GM10266 (cell line): ENCODE measurements around the gene CDKL2.

Experiments
- DNase-seq: peaks from one replicate; pipeline ENCODE4 v3.0.0; 2012; ENCODE audit errors: extremely low spot score
- TF ChIP-seq, protein P1 (sequence below): IDR thresholded peaks from 2 replicates; pipeline ENCODE4 v1.5.1; 2012; ENCODE audit warnings: mild to moderate bottlenecking, low read depth; ENCODE audit not compliant: control insufficient read depth, insufficient read depth; ENCODE audit errors: missing control alignments

CDKL2 gene

DNA sequence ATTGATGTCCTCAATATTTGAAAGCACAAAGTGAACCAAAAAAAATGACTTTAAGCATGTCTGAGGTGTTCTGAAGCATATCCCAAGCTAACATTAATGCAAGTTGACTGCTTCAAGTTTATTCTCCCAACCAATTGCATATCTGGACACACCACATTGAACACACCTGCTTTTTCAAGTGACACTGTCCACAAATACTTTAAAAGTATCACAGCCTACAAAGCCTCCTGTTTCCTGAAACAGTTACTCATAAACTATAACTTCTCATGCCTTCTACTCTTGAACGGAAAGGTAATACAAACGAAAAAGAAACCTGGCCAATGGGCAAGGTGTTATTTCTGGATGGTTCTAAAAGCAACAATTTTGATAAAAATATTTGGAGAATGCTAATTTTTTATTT, 1.1 kb downstream of the CDKL2 start:
- no peak for DNase-seq
- TF ChIP-seq, protein P1, sequence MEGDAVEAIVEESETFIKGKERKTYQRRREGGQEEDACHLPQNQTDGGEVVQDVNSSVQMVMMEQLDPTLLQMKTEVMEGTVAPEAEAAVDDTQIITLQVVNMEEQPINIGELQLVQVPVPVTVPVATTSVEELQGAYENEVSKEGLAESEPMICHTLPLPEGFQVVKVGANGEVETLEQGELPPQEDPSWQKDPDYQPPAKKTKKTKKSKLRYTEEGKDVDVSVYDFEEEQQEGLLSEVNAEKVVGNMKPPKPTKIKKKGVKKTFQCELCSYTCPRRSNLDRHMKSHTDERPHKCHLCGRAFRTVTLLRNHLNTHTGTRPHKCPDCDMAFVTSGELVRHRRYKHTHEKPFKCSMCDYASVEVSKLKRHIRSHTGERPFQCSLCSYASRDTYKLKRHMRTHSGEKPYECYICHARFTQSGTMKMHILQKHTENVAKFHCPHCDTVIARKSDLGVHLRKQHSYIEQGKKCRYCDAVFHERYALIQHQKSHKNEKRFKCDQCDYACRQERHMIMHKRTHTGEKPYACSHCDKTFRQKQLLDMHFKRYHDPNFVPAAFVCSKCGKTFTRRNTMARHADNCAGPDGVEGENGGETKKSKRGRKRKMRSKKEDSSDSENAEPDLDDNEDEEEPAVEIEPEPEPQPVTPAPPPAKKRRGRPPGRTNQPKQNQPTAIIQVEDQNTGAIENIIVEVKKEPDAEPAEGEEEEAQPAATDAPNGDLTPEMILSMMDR, result no peak

DNA sequence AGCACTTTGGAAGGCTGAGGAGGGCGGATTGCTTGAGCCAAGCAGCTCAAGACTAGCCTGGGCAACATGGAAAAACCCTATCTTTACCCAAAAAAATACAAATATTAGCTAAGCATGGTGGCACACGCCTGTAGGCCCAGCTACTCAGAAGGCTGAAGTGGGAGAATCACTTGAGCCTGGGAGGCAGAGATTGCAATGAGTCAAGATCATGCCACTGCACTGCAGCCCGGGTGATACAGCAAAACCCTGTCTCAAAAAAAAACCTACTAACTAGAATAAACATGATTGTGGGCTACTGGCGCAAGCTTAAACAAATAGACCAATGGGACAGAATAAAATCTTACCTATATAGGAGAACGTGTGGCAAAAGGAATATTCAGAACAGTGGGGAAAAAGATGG, 7.3 kb downstream of the CDKL2 start:
- TF ChIP-seq, protein P1, result no peak
- DNase-seq, result no peak

DNA sequence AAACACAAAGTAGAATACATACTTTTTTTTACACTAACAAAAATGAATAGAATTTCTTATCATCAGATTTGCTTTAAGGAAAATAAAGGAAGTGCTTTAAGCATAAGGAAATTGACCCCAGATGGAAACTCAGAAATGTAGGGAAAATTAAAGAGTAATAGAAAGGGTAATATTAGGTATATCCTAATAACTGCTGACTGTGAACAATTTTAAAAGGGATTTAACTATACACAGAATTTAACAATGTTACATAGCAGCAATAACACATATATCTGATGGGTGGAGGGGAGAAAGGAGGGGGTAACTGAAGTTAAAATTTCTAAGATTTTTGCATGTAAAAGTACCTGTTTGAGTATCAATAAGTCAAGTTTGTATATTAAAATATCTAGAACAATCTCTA, 8.6 kb downstream of the CDKL2 start:
- TF ChIP-seq, protein P1, result no peak
- DNase-seq, result no peak

DNA sequence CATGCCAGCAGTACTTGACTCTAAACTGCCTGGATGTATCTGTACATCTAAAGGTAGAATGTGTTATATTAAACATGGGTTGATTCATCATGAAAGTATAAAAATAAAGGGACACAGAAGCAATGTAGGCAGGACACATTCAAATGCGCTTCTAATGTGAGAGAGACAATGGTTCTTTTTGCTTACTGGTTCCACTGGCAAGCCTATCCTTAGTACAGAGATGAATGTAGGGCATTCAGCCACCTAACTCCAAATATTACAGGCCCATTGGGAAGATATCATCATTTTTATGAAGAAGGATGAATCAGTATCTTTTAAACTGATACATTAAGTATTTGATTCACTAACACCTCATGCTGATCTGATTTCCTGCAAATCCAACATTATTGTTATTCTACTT, 18.0 kb downstream of the CDKL2 start:
- TF ChIP-seq, protein P1, result no peak
- DNase-seq, result no peak

DNA sequence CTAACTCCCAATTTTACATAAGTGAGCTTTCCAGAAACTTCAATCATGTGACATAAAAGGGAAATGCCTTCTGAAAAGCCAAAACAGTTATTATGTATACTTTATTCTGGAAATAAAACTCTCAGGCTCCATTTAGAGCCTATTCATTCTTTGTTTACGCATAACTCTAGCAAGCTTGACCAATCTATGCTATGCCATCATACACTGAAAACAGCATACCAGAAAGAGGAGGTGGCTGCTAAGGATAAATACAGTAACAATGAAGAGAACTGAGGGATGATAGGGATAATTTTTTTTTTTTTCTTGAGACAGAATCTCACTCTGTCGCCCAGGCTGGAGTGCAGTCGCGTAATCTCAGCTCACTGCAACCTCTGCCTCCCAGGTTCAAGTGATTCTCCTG, 24.4 kb downstream of the CDKL2 start:
- TF ChIP-seq, protein P1, result no peak
- DNase-seq, result no peak

DNA sequence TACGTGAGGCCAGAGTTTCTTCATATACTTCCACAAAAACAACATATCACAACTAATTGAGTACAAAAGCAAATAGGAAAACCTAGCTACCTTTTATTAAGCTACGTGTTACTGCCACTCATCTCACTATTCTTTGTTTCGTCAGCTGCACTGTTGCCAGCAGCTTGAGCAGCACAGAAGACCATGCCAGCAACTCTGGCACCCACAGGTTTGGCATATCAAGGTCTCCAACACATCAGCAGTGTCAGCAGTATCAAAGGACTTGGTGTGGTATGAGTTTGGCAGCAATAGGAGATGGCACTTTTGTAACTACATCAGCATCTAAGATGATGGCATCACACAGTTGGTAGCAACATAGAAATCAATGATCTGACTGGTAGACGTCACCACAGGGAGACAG, 30.7 kb downstream of the CDKL2 start:
- DNase-seq, result no peak
- TF ChIP-seq, protein P1, result no peak

DNA sequence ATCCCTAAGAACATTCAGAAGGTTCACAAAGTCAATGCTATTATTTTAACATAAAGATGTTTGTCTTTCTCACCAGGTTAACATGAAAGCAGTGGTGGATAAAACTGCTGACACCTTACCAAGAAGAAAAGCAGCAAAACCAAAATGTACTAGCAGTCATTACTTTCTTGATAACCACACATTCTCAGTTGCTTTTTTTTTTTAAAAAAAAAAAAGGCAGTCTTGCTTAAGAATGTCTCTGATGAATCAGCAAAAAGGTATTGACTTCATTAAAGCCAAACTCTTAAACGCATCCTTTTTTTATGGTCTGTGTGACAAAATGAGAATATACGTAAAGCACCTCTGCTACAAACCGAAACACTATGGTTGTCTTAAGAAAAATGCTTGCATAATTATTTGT, 31.9 kb downstream of the CDKL2 start:
- peak; percentile 17 for DNase-seq
- TF ChIP-seq, protein P1, result no peak
